Body of pancreas (tissue), 4 donors: ENCODE measurements around the gene SLCO1B3.

ENCODE experiments used
- CTCF ChIP-seq, 7 experiments: fragments of 450-650 bp in 4 of 7; fragments of 200-600 bp in 3 of 7; sonication (generic) in 3 of 7; IDR thresholded peaks; one replicate each; pipeline ENCODE4 v1.5.1; 2016 to 2019; ENCODE audit warnings: antibody characterized with exemption in 7 of 7
- POLR2A ChIP-seq, 3 donors: fragments of 450-650 bp; IDR thresholded peaks; one replicate each; pipeline ENCODE4 v1.6.1; 2016; ENCODE audit warnings: antibody characterized with exemption in 3 of 3, mild to moderate bottlenecking in 2 of 3

GRCh38 chr12:20792971-20793370 is 17.5 kb upstream of the SLCO1B3 start:
- TF ChIP-seq CTCF (IDR thresholded peaks at IDR 0.05): no peak
- TF ChIP-seq POLR2A (IDR thresholded peaks at IDR 0.05): no peak
